Putamen (tissue), 1 donor: ENCODE results near the gene OR1K1.
"Not testable (repeated sequence)": the region's sequence is repeated elsewhere in the genome, so short reads cannot be mapped to it uniquely, and the experiment has no call there.

Experiments used
- DNase-seq: peaks from one replicate; pipeline ENCODE4 v3.0.0-alpha.2; 2016; ENCODE audit warnings: low spot score

The OR1K1 gene

DNA sequence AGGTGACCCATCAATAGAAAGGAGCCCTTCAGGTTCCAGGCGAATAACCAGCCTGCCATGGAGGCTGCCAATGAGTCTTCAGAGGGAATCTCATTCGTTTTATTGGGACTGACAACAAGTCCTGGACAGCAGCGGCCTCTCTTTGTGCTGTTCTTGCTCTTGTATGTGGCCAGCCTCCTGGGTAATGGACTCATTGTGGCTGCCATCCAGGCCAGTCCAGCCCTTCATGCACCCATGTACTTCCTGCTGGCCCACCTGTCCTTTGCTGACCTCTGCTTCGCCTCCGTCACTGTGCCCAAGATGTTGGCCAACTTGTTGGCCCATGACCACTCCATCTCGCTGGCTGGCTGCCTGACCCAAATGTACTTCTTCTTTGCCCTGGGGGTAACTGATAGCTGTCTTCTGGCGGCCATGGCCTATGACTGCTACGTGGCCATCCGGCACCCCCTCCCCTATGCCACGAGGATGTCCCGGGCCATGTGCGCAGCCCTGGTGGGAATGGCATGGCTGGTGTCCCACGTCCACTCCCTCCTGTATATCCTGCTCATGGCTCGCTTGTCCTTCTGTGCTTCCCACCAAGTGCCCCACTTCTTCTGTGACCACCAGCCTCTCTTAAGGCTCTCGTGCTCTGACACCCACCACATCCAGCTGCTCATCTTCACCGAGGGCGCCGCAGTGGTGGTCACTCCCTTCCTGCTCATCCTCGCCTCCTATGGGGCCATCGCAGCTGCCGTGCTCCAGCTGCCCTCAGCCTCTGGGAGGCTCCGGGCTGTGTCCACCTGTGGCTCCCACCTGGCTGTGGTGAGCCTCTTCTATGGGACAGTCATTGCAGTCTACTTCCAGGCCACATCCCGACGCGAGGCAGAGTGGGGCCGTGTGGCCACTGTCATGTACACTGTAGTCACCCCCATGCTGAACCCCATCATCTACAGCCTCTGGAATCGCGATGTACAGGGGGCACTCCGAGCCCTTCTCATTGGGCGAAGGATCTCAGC, at the start of gene OR1K1:
OR1K1 (plus strand) TSS at position 58 of the 995 bp plus-strand sequence; CDS start at position 58, 0 bp downstream.
- DNase-seq, result no peak

DNA sequence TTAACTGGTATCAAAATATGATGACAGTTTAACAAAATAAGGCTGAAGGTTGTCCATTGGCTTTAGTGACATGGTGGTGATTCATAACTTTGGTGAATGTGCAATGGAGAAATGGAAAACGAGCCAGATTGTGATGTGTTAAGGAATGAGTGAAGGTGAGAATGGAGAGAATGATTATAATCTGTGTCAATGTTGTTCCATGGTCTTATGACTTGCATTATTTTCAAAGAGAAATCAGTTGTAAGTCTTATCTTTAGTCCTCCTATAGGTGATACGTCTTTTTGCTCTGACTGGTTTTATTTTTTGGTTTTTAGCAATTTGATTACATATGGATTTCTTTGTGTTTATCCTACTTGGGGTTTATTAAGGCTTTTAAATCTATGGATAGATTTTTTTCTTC, 45.1 kb upstream of the OR1K1 start:
- DNase-seq, result no peak

DNA sequence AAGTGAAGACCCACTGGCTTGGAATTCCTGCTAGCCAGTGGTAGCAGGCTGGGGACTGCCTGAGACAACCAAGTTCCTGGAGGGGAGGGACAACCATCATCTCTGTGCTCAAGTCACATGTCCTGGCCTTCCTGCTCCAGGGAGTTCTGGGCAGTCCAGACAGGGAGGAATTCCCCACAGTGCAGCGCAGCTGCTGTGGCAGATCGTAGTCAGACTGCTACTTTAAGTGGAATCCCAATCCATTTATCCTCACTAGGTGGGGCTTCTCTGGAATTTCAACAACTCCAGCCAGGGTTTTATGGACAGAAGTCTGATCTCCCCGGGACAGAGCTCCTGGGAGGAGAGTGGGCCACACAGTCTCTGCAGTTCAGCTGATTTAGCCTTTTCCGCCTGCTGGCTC, 32.1 kb upstream of the OR1K1 start:
- DNase-seq, result no peak

GRCh38 chr9:122777052-122777451, 22.9 kb upstream of the OR1K1 start:
- no peak for DNase-seq

- no peak for DNase-seq
Observed at GRCh38 chr9:122777935-122778627, 21.8 kb upstream of the OR1K1 start.

DNA sequence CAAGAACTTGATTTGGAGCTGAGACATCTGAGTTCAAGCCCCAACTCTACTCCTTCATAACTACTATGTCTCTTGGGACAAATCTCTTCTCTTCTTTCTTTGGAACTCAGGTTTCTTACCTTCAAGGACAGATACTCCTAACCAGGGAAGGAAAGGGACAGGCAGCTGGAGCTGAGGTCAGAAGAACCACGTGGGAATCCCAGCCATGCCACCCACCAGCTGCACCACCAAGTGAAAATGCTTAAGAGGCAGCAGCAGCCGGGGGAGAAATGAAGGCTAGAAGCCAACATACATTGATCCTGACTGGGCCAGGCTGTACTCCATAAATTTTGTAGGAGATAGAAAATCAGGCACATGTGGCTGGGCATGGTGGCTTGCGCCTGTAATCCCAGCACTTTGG, 20.7 kb upstream of the OR1K1 start:
- no peak for DNase-seq

DNA sequence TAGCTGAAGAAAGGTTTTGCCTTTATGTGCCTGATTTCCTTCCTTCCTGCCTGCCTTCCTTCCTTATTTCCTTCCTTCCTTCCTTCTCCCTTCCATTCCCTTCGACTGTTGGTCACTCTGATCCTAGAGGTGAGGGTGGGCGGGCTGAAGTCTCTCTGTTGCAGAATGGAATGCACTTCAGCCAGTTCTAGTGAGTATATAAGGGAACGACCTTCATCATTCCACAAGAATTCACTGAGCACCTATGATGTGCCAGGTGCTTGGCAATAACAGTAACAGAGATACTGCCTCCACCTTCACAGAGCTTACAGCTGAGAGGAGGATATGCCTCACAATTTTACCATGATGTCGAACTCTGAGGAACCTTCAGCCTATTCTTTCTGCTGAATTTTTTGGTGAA, 19.9 kb upstream of the OR1K1 start:
- DNase-seq, result no peak

- no peak for DNase-seq
Observed at GRCh38 chr9:122781671-122782070, 18.3 kb upstream of the OR1K1 start.

DNA sequence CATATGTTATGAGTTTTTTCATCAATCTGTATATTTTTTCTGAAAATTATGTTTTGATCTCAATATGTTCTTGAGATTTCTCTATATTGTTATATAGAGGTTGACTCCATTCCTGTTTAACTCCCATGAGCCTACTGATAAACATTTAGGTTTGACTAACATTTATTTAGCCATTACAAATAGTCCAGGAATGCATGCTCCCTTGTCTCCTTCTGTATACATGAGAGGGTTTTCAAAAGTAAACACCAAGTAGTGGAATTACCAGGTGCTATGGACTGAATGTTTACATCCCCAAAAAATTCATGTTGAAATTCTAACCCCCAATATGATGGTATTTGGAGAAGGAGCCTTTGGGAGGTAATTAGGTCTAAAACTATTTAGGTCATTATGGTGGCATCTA, 14.7 kb upstream of the OR1K1 start:
- DNase-seq, result no peak

DNA sequence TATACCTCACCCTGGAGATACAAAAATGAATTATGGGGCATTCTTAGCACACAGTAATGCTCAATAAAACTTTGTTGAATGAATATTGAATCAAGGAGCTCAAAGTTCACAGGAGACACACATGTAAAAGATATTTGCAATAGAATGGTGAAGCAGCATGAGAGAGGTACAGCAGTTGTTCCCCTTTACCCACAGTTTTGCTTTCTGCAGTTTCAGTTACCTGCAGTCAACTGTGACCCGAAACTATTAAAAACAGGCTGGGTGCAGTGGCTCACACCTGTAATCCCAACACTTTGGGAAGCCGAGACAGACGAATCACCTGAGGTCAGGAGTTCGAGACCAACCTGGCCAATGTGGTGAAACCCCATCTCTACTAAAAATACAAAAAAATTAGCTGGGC, 13.6 kb upstream of the OR1K1 start:
- DNase-seq, result no peak

- no peak for DNase-seq
Observed at GRCh38 chr9:122788831-122789230, 11.1 kb upstream of the OR1K1 start, which contains the start of gene OR5C1. TSS of gene OR5C1 (plus strand) at chr9:122788933. CDS start at chr9:122788933, 0 bp downstream.

DNA sequence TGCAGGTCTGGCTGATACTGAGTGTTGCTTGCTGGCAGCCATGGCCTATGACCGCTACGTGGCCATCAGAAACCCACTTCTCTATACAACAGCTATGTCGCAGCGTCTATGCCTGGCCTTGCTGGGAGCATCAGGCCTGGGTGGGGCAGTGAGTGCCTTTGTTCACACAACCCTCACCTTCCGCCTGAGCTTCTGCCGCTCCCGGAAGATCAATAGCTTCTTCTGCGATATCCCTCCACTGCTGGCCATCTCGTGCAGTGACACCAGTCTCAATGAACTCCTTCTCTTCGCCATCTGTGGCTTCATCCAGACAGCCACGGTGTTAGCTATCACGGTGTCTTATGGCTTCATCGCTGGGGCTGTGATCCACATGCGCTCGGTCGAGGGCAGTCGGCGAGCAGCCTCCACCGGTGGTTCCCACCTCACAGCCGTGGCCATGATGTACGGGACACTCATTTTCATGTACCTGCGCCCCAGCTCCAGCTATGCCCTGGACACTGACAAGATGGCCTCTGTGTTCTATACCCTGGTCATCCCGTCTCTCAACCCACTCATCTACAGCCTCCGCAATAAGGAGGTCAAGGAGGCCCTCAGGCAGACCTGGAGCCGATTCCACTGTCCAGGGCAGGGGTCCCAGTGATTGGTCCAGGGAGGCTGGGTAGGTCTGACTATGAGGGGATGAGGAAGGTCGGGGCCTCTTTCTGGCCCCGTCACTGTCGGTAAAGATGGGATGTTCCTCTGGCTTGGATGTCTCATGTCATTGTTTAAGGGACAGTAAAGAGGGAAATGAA, 10.5 kb upstream of the OR1K1 start:
- DNase-seq, result no peak

- DNase-seq, result no peak
Observed at GRCh38 chr9:122791872-122792669, 7.9 kb upstream of the OR1K1 start.

DNA sequence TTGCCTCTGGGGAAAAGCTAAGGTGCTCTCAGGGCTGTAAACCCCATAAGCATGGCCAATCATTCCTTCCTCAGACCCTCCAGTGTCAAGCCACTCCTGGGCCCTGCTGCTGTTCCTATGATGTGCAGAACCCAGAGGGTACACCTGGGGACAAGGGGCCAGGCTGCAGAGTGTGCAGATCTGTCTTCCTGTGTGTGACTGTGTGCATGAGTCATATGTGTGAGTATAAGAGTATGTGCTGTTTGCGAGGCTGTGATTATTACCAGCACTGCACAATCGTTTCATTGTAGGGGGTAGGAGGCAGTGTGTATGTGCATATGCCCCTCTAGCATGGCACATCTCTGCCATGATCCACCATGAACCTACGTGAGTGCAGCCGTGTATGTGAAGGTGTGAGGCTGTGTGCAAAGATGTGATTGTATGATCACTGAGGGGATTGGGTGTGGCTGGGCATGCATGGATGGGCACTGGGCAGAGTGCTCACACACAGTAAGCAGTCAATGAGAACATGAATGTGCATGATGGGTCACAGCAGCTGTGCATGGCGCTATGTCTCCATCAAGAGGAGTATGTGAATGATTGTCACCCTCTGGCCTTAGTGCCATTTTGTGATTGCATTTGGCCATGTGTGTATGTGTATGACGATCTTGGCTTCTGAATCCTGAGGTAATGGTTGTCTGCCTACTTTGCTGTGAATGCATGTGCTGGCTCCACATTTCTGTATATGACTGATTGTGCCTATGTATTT, 2.4 kb upstream of the OR1K1 start:
- DNase-seq, result no peak

DNA sequence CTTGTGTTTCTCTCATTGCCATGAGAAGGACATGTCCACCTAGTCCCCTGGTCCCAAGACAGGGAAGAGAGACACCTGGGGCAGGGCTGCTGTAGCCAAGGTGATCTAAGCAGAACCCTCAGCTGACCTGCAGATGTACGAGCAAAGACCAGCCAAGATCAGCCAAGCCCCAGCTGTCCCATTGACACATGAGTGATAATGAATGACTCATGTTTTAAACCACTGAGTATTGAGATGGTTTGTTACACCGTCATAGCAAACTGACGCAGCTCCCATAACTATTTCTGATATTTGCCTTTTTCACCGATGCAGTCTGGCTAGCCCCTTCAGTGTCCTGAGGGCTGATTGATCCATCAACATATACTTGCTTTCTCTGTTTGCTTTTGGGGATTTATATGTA, 6.7 kb downstream of the OR1K1 start:
- no peak for DNase-seq

DNA sequence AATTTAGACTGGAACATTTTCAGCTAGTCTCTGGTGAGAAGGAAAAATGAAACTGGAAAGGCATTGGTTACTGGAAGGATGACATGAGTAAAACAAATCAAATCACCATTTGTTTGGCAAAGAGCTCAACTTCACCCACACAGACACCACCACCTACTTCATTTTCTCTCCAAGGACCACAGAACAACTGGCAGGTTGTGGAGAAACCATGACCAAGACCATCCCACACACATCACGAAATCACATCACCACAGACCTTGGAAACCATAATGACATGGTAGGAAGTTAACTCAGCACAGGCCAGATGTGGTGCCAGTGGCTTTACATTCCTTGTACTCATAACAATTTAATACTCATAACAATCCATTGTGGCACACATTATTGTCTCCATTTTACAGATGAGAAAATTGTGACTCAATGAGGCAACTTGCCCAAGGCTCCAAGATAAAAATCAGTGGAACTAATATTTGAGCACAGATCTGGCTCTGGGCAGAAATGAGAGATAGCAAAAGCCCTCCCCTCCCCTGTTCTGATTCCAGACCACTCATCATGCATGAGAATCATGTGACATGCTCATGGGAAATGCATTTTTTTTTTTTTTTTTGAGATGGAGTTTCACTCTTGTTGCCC, 7.5 kb downstream of the OR1K1 start:
- DNase-seq, result no peak

DNA sequence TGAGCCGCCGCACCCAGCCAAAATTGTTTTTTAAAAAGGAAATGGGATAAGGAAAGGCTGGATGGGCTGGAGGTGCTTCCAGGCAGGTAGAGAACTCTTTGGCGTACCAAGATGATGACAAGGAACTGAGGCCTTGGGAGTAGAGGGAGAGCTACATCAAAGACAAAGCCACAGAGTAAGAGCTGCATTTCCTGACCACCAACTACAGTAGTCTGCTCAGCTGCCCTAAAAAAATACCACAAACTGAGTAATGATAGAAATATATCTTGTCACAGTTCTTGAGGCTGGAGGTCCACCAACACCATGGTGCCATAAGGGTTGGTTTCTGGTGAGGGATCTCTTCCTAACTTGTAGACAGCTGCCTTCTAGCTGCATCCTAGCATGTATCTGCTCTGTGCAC, 8.2 kb downstream of the OR1K1 start:
- no peak for DNase-seq

DNA sequence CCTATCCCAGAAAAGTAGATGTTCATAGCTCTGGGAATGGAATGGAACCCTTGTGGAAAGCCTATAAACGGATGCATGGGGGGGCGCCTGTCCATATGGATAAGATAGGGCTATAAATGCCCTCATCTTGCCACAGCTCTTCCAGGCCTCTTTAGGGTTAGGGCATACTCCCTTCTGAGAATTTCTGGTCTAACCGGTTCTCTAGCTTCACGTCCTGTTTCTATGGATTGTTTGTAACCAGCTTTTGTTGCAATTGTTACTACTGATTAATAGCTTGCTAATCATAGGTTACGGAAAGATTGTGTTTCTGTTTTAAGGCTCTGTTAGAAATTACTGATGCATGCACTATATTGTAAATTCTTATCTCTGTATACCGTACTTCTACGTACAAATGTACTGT, 9.3 kb downstream of the OR1K1 start:
- not testable (repeated sequence) for DNase-seq

DNA sequence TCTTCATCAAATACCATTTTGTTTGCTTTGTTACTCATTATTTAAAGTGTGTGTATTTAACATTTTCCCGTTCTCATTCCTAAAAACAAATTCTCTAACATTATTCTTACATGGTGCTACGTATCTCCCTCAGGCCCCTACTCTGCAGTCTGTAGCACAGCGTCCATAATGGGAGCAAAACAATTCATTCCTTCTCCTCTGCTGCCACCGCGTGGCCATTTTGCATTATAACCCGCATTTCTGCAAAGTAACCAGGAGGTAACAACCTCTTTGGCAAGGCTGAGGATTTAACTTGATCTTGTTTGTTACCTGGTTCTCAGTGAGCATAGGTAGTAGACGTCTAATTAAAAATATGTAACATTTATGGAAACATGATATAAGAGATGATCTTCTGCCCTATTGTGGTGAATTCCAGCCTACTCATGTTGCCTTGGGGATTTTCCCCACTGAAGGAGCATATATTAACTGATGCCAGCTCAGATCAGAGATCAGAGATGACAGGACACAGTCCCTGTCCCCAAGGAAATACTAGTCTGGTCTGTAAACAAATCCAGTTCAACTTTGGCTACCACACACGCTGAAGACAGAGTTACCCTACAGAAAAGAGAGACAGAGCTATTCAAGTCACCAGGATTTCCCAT, 10.5 kb downstream of the OR1K1 start:
- peak; percentile 74 for DNase-seq

DNA sequence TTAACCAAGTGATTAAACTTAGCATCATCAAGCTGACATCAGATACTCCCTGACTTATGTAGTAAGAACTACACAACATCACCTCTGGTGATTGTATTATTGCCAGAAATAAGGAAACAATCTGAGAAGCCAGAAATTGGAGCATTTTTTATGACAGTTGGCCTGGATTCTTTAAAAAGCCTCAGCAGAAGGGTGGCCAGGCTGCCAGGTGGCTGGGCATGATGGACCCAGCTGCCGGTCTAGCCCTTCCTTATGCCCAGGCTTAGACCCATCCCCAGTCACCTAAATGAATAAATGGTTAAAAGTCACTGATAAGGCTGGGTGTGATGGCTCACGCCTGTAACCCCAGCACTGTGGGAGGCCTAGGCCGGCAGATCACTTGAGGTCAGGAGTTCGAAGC, 12.8 kb downstream of the OR1K1 start:
- DNase-seq, result no peak
